Heart left ventricle (tissue), 16 donors: ENCODE data around the gene CHMP4B. TPM values are rescaled to one million over a fixed set of nuclear protein-coding genes. Genes with fewer than 3 reads are reported as not detected.

ENCODE experiments used
- ATAC-seq, 4 donors: fragments of 200-7000 bp; cut with Tn5 transposase; one replicate each; pipeline ENCODE4 v1.9.1; 2020 to 2022; ENCODE audit warnings: moderate library complexity in 4 of 4, mild to moderate bottlenecking in 3 of 4, moderate number of reproducible peaks in 1 of 4
- DNase-seq, 5 donors: peaks; one replicate each; pipeline ENCODE4 v3.0.0-alpha.2; 2020
- H3K27ac ChIP-seq, 12 donors: fragments of 200-600 bp; sonication (generic) in 4 of 12; one replicate each; pipeline versions ENCODE4 v1.5.0 to v1.8.0; 2016 to 2022; ENCODE audit warnings: mild to moderate bottlenecking in 2 of 12
- H3K27me3 ChIP-seq, 9 donors: fragments of 200-600 bp; sonication (generic) in 2 of 9; one replicate each; pipeline versions ENCODE4 v1.5.1 to v1.8.0; 2016 to 2022; ENCODE audit warnings: mild to moderate bottlenecking in 3 of 9
- H3K36me3 ChIP-seq, 9 donors: fragments of 200-600 bp; sonication (generic) in 2 of 9; one replicate each; pipeline versions ENCODE4 v1.5.0 to v1.8.0; 2018 to 2022; ENCODE audit warnings: mild to moderate bottlenecking in 2 of 9
- H3K4me1 ChIP-seq, 12 donors: fragments of 200-600 bp; sonication (generic) in 4 of 12; one replicate each; pipeline versions ENCODE4 v1.5.0 to v1.8.0; 2016 to 2022; ENCODE audit warnings: mild to moderate bottlenecking in 3 of 12
- H3K4me3 ChIP-seq, 12 donors: fragments of 200-600 bp; sonication (generic) in 4 of 12; one replicate each; pipeline versions ENCODE4 v1.5.0 to v1.8.0; 2017 to 2022; ENCODE audit warnings: mild to moderate bottlenecking in 9 of 12, moderate library complexity in 4 of 12
- H3K9me3 ChIP-seq, 12 donors: fragments of 200-600 bp; sonication (generic) in 4 of 12; one replicate each; pipeline versions ENCODE4 v1.5.0 to v1.8.0; 2016 to 2022; ENCODE audit warnings: mild to moderate bottlenecking in 1 of 12
- CTCF ChIP-seq, 12 donors: fragments of 200-600 bp; sonication (generic) in 4 of 12; IDR thresholded peaks; one replicate each; pipeline versions ENCODE4 v1.5.0 to v1.8.0; 2018 to 2022; ENCODE audit warnings: antibody characterized with exemption in 12 of 12, mild to moderate bottlenecking in 5 of 12
- POLR2A ChIP-seq, 2 donors: fragments of 450-650 bp; IDR thresholded peaks; one replicate each; pipeline ENCODE4 v1.6.1; 2017; ENCODE audit warnings: antibody characterized with exemption in 2 of 2, mild to moderate bottlenecking in 2 of 2, moderate library complexity in 2 of 2
- WGBS, 4 donors: extraction: QIAGEN DNeasy Blood & Tissue Kit in 2 of 4; methylation state at CpG; one replicate each; pipeline versions ENCODE4 v1.1.5 to v1.1.7; 2013 to 2018; 5-methylcytosine and 5-hydroxymethylcytosine counted together
- intact Hi-C, 10 donors: fragments of 100-400 bp; cut with DNase I; formaldehyde crosslinking; loops; one replicate each; pipeline versions ENCODE4 v1.11.1 to v1.14.2; 2022
- polyA plus RNA-seq, 2 donors: library from polyadenylated mRNA; stranded (reverse); fragments of 200-250 nt; gene quantifications; one replicate each; pipeline ENCODE4 v1.2.3, GENCODE V29; 2013
- total RNA-seq, 9 donors: library from RNA; depleted of rRNA in 2 of 9; stranded (reverse); fragments of >200 nt in 2 of 9; fragmentation: NEBNext Ultra II Directional in 3 of 9; extraction: Animal tissue kit (Norgen Biotek cat#: 25700) in 3 of 9; gene quantifications; one replicate each; pipeline versions ENCODE4 v1.1.0 to v1.2.4, GENCODE V29; 2016 to 2023
- donor health status: ischemic (EF 13 %, LVEDD 7.1; RV severe dilation, severe dysfunction).
- donor health status: healthy with polysubstance abuse.
- donor health status: DM: no; HTN: yes; CAD: no.
- donor health status: DM: no; HTN: no; CAD: no.
- donor health status: ischemic (EF 25% LVEDD 6.9; RV normal size, moderate dysfunction).
- donor health status: ischemic (EF 25% LVEDD 5.7; RV mildly dilated, moderate dysfunction).
- donor health status: healthy.
- donor health status: DM: yes; HTN: yes; CAD: no.
- donor health status: ischemic (EF 35%, LVEDD 5.7; RV mildly dilated, moderate dysfunction).
- donor health status: nonischemic (EF 11% LVEDD 7.7; RV severe dilation, severe dysfunction).
- donor health status: DM: yes; HTN: yes; CAD: no.
- donor health status: PGD.
- donor health status: ischemic (EF 29% LVEDD 5.4; RV normal size, mild dysfunction).
- donor health status: nonischemic (EF 23%, LVEDD 6.1; RV moderate dilation, normal function).

Gene CHMP4B
- total and polyA plus RNA-seq, 11 donors = 46.2 to 233 (median 112) TPM

DNA sequence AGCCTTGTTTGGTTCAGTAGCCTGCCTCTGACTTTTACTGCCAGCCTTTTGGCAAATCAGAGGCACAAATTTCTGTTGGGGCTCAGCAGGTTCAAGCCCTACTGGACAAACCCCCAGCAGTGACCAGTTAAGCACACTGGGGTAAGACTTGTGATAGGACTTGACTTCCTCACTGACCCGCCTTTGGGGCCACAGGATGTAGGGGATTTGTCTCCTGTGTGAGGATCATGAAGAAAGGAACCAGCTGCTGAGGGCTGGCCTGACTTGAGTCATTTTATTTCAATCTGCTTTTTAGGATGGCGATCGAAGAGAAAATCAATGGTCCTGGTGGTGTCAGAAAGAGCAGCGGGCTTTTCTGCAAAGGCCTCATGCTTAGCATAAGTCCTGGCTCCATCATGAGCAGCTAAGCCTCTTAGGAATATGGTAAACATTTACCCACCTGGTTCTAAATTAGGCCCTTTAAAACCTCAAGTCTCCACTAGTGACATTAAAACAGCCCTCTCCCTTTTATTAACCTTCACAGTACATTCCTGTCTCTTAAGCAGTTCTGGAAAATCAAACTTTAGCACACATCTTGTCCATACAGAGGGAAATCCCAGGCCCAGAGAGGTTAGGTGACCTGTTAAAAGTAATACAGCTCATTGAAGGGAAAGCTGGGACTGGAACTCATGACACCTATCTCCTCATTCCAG is 16.6 kb downstream of the CHMP4B start:
- no peak for DNase-seq
- no peak for ATAC-seq
- peaks cover 0 to 5% (median 0%) of the 10 kb centered on the region in 9 donors for H3K36me3 ChIP-seq
- peaks cover 4 to 99% (median 82%) of the 10 kb centered on the region in 12 donors for H3K4me1 ChIP-seq
- no peak for TF ChIP-seq POLR2A (IDR thresholded peaks at IDR 0.05)
- no peak for TF ChIP-seq CTCF (IDR thresholded peaks at IDR 0.05)
- peak overlapping the region in 6 of 12 donors; percentile 0 to 69 (median 50) for H3K27ac ChIP-seq
- no peak overlapping the region for H3K4me3 ChIP-seq
- intact Hi-C loops = no loop called here
- 63 to 77% (median 72%) methylated on average over 4 of the region's 4 CpGs for WGBS, 4 donors
- H3K27me3 ChIP-seq = no peaks in the 10 kb centered on the region
- H3K9me3 ChIP-seq = no peaks in the 10 kb centered on the region

GRCh38 chr20:33828326-33828844 is 17.2 kb downstream of the CHMP4B start:
- TF ChIP-seq POLR2A (IDR thresholded peaks at IDR 0.05) = no peak
- TF ChIP-seq CTCF (IDR thresholded peaks at IDR 0.05) = no peak
- intact Hi-C loops = no loop called here
- Histone ChIP-seq H3K27me3 (no peaks in the 10 kb centered on the region), H3K9me3 (no peaks in the 10 kb centered on the region), H3K27ac (peak overlapping the region in 7 of 12 donors; percentile 0 to 69 (median 41)), H3K4me1 (peaks cover 4 to 100% (median 86%) of the 10 kb centered on the region in 12 donors), H3K36me3 (peaks cover 0 to 5% (median 0%) of the 10 kb centered on the region in 9 donors), H3K4me3 (no peak overlapping the region)
- 35 to 62% (median 51%) methylated on average over 9 of the region's 9 CpGs for WGBS, 4 donors
- DNase-seq = no peak
- ATAC-seq = peak in 2 of 4 donors; percentile 33 to 35

- H3K27me3 ChIP-seq = no peaks in the 10 kb centered on the region
- H3K4me1 ChIP-seq = peaks cover 8 to 100% (median 92%) of the 10 kb centered on the region in 12 donors
- H3K4me3 ChIP-seq = no peak overlapping the region
- 60 to 76% (median 66%) methylated on average over 3 of the region's 3 CpGs for WGBS, 4 donors
- no peaks in the 10 kb centered on the region for H3K36me3 ChIP-seq
- intact Hi-C loops = no loop called here
- ATAC-seq (peak in 1 of 4 donors; percentile 5), DNase-seq (no peak)
- H3K9me3 ChIP-seq = no peaks in the 10 kb centered on the region
- peak overlapping the region in 9 of 12 donors; percentile 0 to 69 (median 41) for H3K27ac ChIP-seq
- TF ChIP-seq POLR2A (IDR thresholded peaks at IDR 0.05) (no peak), CTCF (IDR thresholded peaks at IDR 0.05) (no peak)
Observed at GRCh38 chr20:33828967-33829560, 17.9 kb downstream of the CHMP4B start.

DNA sequence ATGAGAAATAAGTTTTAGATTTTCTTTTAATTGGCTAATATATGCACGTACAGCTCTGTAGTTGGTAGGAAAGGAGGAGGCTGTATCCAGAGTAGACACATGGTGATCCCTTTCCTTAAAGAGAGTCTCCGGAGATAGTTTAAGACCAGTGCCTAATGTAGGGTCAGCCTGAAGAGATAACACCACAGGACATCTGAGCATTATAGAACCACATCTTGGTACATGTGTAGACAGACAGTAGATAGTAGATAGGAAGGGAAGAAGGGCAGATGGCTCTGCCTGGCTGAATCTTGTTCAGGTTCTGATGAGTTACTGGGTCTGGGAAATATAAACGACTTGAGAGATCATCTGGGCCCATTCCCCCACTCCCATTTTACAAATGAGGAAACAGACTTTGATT is 18.5 kb downstream of the CHMP4B start:
- peaks cover 8 to 100% (median 89%) of the 10 kb centered on the region in 12 donors for H3K4me1 ChIP-seq
- peak overlapping the region in 9 of 12 donors; percentile 3 to 69 (median 41) for H3K27ac ChIP-seq
- intact Hi-C loops = no loop called here
- WGBS, 4 donors = 55 to 72% (median 58%) methylated on average over 3 of the region's 3 CpGs
- H3K9me3 ChIP-seq = no peaks in the 10 kb centered on the region
- H3K36me3 ChIP-seq = peaks cover 0 to 5% (median 0%) of the 10 kb centered on the region in 9 donors
- ATAC-seq = no peak
- TF ChIP-seq POLR2A (IDR thresholded peaks at IDR 0.05) = no peak
- no peak for TF ChIP-seq CTCF (IDR thresholded peaks at IDR 0.05)
- no peak overlapping the region for H3K4me3 ChIP-seq
- H3K27me3 ChIP-seq = no peaks in the 10 kb centered on the region
- DNase-seq = no peak
